ENCODE measurements around the gene FMNL2.

GRCh38 chr2:152638590-152638989, 303.6 kb downstream of the FMNL2 start:
- TF ChIP-seq CTCF (IDR thresholded peaks at IDR 0.05), result no peak
- TF ChIP-seq POLR2AphosphoS5 (IDR thresholded peaks at IDR 0.05; ENCODE audit: low read depth, low read length), result no peak
- TF ChIP-seq SIN3A (IDR thresholded peaks at IDR 0.05; ENCODE audit: borderline replicate concordance, insufficient read depth, low read depth, low read length), result no peak
- TF ChIP-seq REST (IDR thresholded peaks at IDR 0.05; ENCODE audit: insufficient read depth in 1 of 2, low read depth in 2 of 2, low read length in 1 of 2), result no peak
- TF ChIP-seq TCF7L2 (IDR thresholded peaks at IDR 0.05; ENCODE audit: low read depth, low read length), result no peak

Measured in Panc1 (cell line).